HEK293 (cell line): ENCODE results near the gene FAM210B.

ENCODE experiments used
- CTCF ChIA-PET: fragments of 350-600 bp; formaldehyde crosslinking; extraction: SDS; loops from one replicate; lab custom pipeline; 2021; ENCODE audit warnings: antibody characterized with exemption; lab: Yijun Ruan, JAX
- POLR2A ChIA-PET: fragments of 300-600 bp; formaldehyde crosslinking; extraction: SDS; loops from one replicate; lab custom pipeline; 2020; ENCODE audit warnings: antibody characterized with exemption, inconsistent platforms; lab: Yijun Ruan, JAX
- H3K27ac ChIP-seq: fragments of 200-500 bp; sonication (Bioruptor generic); 2 replicates; pipeline ENCODE4 v1.5.1; 2014; ENCODE audit warnings: low read depth, low read length, control low read depth, inconsistent platforms; ENCODE audit errors: extremely low read depth
- H3K36me3 ChIP-seq, 2 experiments: fragments of 200-500 bp in 1 of 2; sonication (Bioruptor generic) in 1 of 2; 1 replicate in 1 of 2; 2 replicates in 1 of 2; pipeline ENCODE4 v1.5.1; 2014 to 2017; ENCODE audit warnings: inconsistent platforms in 2 of 2, low read length in 2 of 2; ENCODE audit not compliant: control insufficient read depth in 2 of 2, insufficient read depth in 1 of 2
- H3K4me1 ChIP-seq: fragments of 200-500 bp; sonication (Bioruptor generic); 2 replicates; pipeline ENCODE4 v1.5.1; 2014; ENCODE audit warnings: mild to moderate bottlenecking, low read length, inconsistent platforms; ENCODE audit not compliant: control insufficient read depth, insufficient read depth
- H3K4me3 ChIP-seq: 2 replicates; pipeline ENCODE4 v1.5.1; 2011; ENCODE audit warnings: low read depth, mild to moderate bottlenecking, control low read depth, low read length, moderate library complexity
- H3K9me3 ChIP-seq: fragments of 200-500 bp; sonication (Bioruptor generic); 2 replicates; pipeline ENCODE4 v1.5.1; 2014; ENCODE audit warnings: low read depth, low read length, inconsistent platforms; ENCODE audit not compliant: control insufficient read depth, insufficient read depth
- ZNF121 ChIP-seq: fragments of 450-650 bp; formaldehyde crosslinking; IDR thresholded peaks from 2 replicates; pipeline ENCODE4 v1.5.1; 2016; ENCODE audit warnings: missing biosample characterization, missing genetic modification characterization
- ZNF175 ChIP-seq: fragments of 450-650 bp; formaldehyde crosslinking; IDR thresholded peaks from 2 replicates; pipeline ENCODE4 v1.5.1; 2016; ENCODE audit warnings: missing biosample characterization, missing genetic modification characterization
- ZNF223 ChIP-seq: fragments of 450-650 bp; formaldehyde crosslinking; IDR thresholded peaks from 2 replicates; pipeline ENCODE4 v1.5.1; 2016; ENCODE audit warnings: missing biosample characterization, missing genetic modification characterization
- ZNF311 ChIP-seq: fragments of 450-650 bp; formaldehyde crosslinking; IDR thresholded peaks from 2 replicates; pipeline ENCODE4 v1.5.1; 2017; ENCODE audit warnings: missing biosample characterization, missing genetic modification characterization, borderline replicate concordance
- ZNF394 ChIP-seq: fragments of 450-650 bp; formaldehyde crosslinking; IDR thresholded peaks from 2 replicates; pipeline ENCODE4 v1.5.1; 2016; ENCODE audit warnings: missing biosample characterization, missing genetic modification characterization, mild to moderate bottlenecking, moderate library complexity, borderline replicate concordance
- ZNF548 ChIP-seq: fragments of 450-650 bp; formaldehyde crosslinking; IDR thresholded peaks from 2 replicates; pipeline ENCODE4 v1.5.1; 2016; ENCODE audit warnings: missing biosample characterization, missing genetic modification characterization
- ZNF621 ChIP-seq: fragments of 450-650 bp; formaldehyde crosslinking; IDR thresholded peaks from 2 replicates; pipeline ENCODE4 v1.5.1; 2017; ENCODE audit warnings: missing biosample characterization, missing genetic modification characterization
- ZNF624 ChIP-seq: fragments of 450-650 bp; formaldehyde crosslinking; IDR thresholded peaks from 2 replicates; pipeline ENCODE4 v1.5.1; 2017; ENCODE audit warnings: missing biosample characterization, missing genetic modification characterization
- ZSCAN23 ChIP-seq: fragments of 450-650 bp; formaldehyde crosslinking; IDR thresholded peaks from 2 replicates; pipeline ENCODE4 v1.5.1; 2016; ENCODE audit warnings: missing biosample characterization, missing genetic modification characterization
- TF ChIP-seq, protein P1 (sequence below): fragments of 450-650 bp; IDR thresholded peaks from 2 replicates; pipeline ENCODE4 v1.5.1; 2018; ENCODE audit warnings: missing biosample characterization, missing genetic modification characterization
- TF ChIP-seq, protein P2 (sequence below): fragments of 450-650 bp; formaldehyde crosslinking; IDR thresholded peaks from 2 replicates; pipeline ENCODE4 v1.5.1; 2016; ENCODE audit warnings: missing biosample characterization, missing genetic modification characterization, low read depth
- TF ChIP-seq, protein P3 (sequence below): fragments of 450-650 bp; formaldehyde crosslinking; IDR thresholded peaks from 2 replicates; pipeline ENCODE4 v1.5.1; 2016; ENCODE audit warnings: missing biosample characterization, missing genetic modification characterization
- TF ChIP-seq, protein P4 (sequence below): fragments of 450-650 bp; formaldehyde crosslinking; IDR thresholded peaks from 2 replicates; pipeline ENCODE4 v1.5.1; 2017; ENCODE audit warnings: missing biosample characterization, missing genetic modification characterization

FAM210B gene

DNA sequence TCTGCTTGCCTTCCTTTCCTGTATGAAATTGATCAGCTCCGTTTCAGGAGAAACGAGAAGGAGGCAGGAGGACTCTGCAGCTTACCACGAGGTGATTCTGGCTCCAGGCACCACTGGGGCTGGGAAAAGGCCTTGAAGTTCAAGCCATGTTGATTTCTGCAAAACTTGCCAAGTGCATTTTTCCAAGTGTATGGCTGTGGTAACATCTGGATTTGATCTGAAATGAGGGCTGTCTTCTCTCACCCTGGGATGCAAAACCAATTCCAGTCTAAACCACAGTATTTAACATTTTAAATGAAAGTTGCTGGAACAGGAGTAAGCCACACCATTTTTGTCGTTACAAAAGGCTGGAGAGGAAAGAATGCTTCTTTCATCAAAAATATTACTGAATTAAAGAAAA lies 36.1 kb upstream of the FAM210B start:
- TF ChIP-seq ZNF394 (tag by site-specific recombination): no peak
- no peak for TF ChIP-seq ZNF548 (tag by site-specific recombination)
- no peak for TF ChIP-seq ZNF223 (tag by site-specific recombination)
- H3K36me3 ChIP-seq: no peaks in the 10 kb centered on the region
- CTCF ChIA-PET: no interaction called here
- no peak overlapping the region for H3K4me3 ChIP-seq
- no peaks in the 10 kb centered on the region for H3K9me3 ChIP-seq
- no peak overlapping the region for H3K27ac ChIP-seq
- no peaks in the 10 kb centered on the region for H3K4me1 ChIP-seq
- POLR2A ChIA-PET: no interaction called here

DNA sequence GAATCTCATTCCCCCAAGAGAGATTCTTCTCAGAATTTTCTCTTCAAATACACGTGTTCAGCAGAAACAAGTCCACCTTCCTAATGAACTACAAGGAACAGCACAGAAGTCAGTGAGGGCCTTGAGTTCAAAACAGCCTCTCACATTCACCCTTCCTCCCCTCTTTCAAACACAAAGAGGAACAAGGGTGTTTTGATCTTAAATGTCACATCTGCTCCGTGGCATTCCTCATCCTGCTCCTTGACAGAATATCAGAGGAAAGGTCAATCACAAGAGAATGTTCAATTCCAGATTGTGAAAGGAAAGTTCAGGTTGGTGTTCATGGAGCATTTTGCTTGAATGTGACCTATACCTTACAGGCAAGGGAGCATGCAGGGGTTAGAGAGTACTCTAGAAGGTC lies 35.6 kb upstream of the FAM210B start:
- Histone ChIP-seq H3K4me3 (no peak overlapping the region), H3K4me1 (no peaks in the 10 kb centered on the region), H3K27ac (no peak overlapping the region), H3K9me3 (no peaks in the 10 kb centered on the region), H3K36me3 (no peaks in the 10 kb centered on the region)
- CTCF ChIA-PET: no interaction called here
- POLR2A ChIA-PET: no interaction called here
- TF ChIP-seq ZSCAN23 (tag by site-specific recombination): no peak
- TF ChIP-seq ZNF624 (tag by site-specific recombination): no peak
- TF ChIP-seq ZNF548 (tag by site-specific recombination): no peak
- TF ChIP-seq, protein P1, sequence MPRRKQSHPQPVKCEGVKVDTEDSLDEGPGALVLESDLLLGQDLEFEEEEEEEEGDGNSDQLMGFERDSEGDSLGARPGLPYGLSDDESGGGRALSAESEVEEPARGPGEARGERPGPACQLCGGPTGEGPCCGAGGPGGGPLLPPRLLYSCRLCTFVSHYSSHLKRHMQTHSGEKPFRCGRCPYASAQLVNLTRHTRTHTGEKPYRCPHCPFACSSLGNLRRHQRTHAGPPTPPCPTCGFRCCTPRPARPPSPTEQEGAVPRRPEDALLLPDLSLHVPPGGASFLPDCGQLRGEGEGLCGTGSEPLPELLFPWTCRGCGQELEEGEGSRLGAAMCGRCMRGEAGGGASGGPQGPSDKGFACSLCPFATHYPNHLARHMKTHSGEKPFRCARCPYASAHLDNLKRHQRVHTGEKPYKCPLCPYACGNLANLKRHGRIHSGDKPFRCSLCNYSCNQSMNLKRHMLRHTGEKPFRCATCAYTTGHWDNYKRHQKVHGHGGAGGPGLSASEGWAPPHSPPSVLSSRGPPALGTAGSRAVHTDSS (tag by site-specific recombination): no peak
- TF ChIP-seq, protein P2, sequence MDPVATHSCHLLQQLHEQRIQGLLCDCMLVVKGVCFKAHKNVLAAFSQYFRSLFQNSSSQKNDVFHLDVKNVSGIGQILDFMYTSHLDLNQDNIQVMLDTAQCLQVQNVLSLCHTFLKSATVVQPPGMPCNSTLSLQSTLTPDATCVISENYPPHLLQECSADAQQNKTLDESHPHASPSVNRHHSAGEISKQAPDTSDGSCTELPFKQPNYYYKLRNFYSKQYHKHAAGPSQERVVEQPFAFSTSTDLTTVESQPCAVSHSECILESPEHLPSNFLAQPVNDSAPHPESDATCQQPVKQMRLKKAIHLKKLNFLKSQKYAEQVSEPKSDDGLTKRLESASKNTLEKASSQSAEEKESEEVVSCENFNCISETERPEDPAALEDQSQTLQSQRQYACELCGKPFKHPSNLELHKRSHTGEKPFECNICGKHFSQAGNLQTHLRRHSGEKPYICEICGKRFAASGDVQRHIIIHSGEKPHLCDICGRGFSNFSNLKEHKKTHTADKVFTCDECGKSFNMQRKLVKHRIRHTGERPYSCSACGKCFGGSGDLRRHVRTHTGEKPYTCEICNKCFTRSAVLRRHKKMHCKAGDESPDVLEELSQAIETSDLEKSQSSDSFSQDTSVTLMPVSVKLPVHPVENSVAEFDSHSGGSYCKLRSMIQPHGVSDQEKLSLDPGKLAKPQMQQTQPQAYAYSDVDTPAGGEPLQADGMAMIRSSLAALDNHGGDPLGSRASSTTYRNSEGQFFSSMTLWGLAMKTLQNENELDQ (tag by site-specific recombination): no peak
- no peak for TF ChIP-seq ZNF621 (tag by site-specific recombination)
- TF ChIP-seq, protein P3, sequence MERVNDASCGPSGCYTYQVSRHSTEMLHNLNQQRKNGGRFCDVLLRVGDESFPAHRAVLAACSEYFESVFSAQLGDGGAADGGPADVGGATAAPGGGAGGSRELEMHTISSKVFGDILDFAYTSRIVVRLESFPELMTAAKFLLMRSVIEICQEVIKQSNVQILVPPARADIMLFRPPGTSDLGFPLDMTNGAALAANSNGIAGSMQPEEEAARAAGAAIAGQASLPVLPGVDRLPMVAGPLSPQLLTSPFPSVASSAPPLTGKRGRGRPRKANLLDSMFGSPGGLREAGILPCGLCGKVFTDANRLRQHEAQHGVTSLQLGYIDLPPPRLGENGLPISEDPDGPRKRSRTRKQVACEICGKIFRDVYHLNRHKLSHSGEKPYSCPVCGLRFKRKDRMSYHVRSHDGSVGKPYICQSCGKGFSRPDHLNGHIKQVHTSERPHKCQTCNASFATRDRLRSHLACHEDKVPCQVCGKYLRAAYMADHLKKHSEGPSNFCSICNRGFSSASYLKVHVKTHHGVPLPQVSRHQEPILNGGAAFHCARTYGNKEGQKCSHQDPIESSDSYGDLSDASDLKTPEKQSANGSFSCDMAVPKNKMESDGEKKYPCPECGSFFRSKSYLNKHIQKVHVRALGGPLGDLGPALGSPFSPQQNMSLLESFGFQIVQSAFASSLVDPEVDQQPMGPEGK (tag by site-specific recombination): no peak
- TF ChIP-seq, protein P4, sequence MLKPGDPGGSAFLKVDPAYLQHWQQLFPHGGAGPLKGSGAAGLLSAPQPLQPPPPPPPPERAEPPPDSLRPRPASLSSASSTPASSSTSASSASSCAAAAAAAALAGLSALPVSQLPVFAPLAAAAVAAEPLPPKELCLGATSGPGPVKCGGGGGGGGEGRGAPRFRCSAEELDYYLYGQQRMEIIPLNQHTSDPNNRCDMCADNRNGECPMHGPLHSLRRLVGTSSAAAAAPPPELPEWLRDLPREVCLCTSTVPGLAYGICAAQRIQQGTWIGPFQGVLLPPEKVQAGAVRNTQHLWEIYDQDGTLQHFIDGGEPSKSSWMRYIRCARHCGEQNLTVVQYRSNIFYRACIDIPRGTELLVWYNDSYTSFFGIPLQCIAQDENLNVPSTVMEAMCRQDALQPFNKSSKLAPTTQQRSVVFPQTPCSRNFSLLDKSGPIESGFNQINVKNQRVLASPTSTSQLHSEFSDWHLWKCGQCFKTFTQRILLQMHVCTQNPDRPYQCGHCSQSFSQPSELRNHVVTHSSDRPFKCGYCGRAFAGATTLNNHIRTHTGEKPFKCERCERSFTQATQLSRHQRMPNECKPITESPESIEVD: no peak
- TF ChIP-seq, all 188 proteins: peak for 0

DNA sequence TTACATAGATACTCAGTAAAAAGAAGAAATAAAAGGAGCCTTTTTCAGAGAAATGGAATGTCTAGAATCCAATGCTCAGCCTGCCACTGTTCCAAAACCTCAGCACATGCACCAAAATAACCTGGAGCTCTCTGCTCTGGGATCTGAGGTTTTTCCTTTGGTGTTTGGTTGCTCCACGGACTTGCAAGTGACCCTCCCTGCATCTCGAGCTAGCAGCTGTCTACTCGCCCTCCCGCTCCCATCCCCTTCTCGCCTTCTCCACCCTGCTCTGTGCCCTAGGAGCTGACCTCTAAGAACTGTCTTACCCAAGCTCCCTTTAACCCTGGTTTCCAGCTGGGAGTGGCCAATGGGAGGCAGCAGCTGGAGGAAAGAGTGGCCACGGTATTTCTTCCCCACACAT lies 35.1 kb upstream of the FAM210B start:
- Histone ChIP-seq H3K4me3 (no peak overlapping the region), H3K36me3 (no peaks in the 10 kb centered on the region), H3K4me1 (no peaks in the 10 kb centered on the region), H3K27ac (no peak overlapping the region), H3K9me3 (no peaks in the 10 kb centered on the region)
- POLR2A ChIA-PET: no interaction called here
- CTCF ChIA-PET: no interaction called here
- TF ChIP-seq ZNF175 (tag by site-specific recombination) (no peak), ZNF311 (tag by site-specific recombination) (no peak), ZNF121 (tag by site-specific recombination) (no peak)
